Sigmoid colon (tissue), 7 donors: Measurements from ENCODE around the gene ARHGAP35. TPM values are rescaled to one million over a fixed set of nuclear protein-coding genes. Genes with fewer than 3 reads are reported as not detected.

ENCODE experiments used
- DNase-seq: peaks from one replicate; pipeline ENCODE4 v3.0.0-alpha.2; 2019
- H3K27ac ChIP-seq, 4 donors: fragments of 200-600 bp; sonication (generic); one replicate each; pipeline ENCODE4 v1.5.1; 2016 to 2019; ENCODE audit warnings: mild to moderate bottlenecking in 1 of 4
- H3K27me3 ChIP-seq, 3 donors: fragments of 200-600 bp; sonication (generic); one replicate each; pipeline ENCODE4 v1.5.1; 2019; ENCODE audit warnings: mild to moderate bottlenecking in 1 of 3
- H3K36me3 ChIP-seq, 4 donors: fragments of 200-600 bp; sonication (generic); one replicate each; pipeline ENCODE4 v1.5.1; 2016 to 2019
- H3K4me1 ChIP-seq, 4 donors: fragments of 200-600 bp; sonication (generic); one replicate each; pipeline ENCODE4 v1.5.1; 2017 to 2019
- H3K4me3 ChIP-seq, 4 donors: fragments of 200-600 bp; sonication (generic); one replicate each; pipeline ENCODE4 v1.5.1; 2017 to 2019; ENCODE audit warnings: mild to moderate bottlenecking in 2 of 4, moderate library complexity in 1 of 4
- H3K9me3 ChIP-seq, 4 donors: fragments of 200-600 bp in 3 of 4; sonication (generic) in 3 of 4; one replicate each; pipeline versions ENCODE4 v1.5.1 to v1.6.1; 2013 to 2019
- CTCF ChIP-seq, 4 experiments: fragments of 450-650 bp in 3 of 4; fragments of 200-600 bp in 1 of 4; IDR thresholded peaks; one replicate each; pipeline ENCODE4 v1.5.1; 2016 to 2019; ENCODE audit warnings: antibody characterized with exemption in 4 of 4, mild to moderate bottlenecking in 3 of 4, moderate library complexity in 2 of 4
- EP300 ChIP-seq, 4 donors: sonication (generic); formaldehyde crosslinking; IDR thresholded peaks; one replicate each; pipeline ENCODE4 v1.6.1; 2017; ENCODE audit warnings: antibody characterized with exemption in 4 of 4
- POLR2A ChIP-seq, 2 donors: fragments of 450-650 bp; IDR thresholded peaks; one replicate each; pipeline ENCODE4 v1.6.1; 2016; ENCODE audit warnings: antibody characterized with exemption in 2 of 2, mild to moderate bottlenecking in 2 of 2, moderate library complexity in 2 of 2
- POLR2AphosphoS5 ChIP-seq, 4 donors: sonication (generic); formaldehyde crosslinking; IDR thresholded peaks; one replicate each; pipeline ENCODE4 v1.6.1; 2017; ENCODE audit warnings: antibody characterized with exemption in 4 of 4
- WGBS, 2 donors: extraction: QIAGEN DNeasy Blood & Tissue Kit; methylation state at CpG; one replicate each; pipeline ENCODE4 v1.1.7; 2013; 5-methylcytosine and 5-hydroxymethylcytosine counted together
- intact Hi-C: fragments of 100-400 bp; cut with DNase I; formaldehyde crosslinking; loops from one replicate; pipeline ENCODE4 v1.15.1; 2023
- polyA plus RNA-seq, 3 donors: library from polyadenylated mRNA; stranded (reverse); fragments of 200-250 nt; gene quantifications; one replicate each; pipeline ENCODE4 v1.2.3, GENCODE V29; 2013
- total RNA-seq, 4 donors: library from RNA; depleted of rRNA; stranded (reverse); fragments of >200 nt; gene quantifications; one replicate each; pipeline ENCODE4 v1.1.0, GENCODE V29; 2016
- donor health status: healthy with polysubstance abuse.
- donor health status: Bipolar disorder and iron deficiency.
- donor health status: healthy.

Gene ARHGAP35
- total and polyA plus RNA-seq, 7 donors: 11.4 to 55.7 (median 35.6) TPM

GRCh38 chr19:46838160-46838559 lies 22.6 kb upstream of the ARHGAP35 start:
- DNase-seq: no peak
- no peaks in the 10 kb centered on the region for H3K27me3 ChIP-seq
- no peaks in the 10 kb centered on the region for H3K9me3 ChIP-seq
- intact Hi-C loops: loop anchor here (2.0 to 10.0 kb wide), 2 partner anchors 53 to 135 kb away; partner anchors contain the start of gene SLC1A5
- 87 to 88% methylated on average over 20 of the region's 20 CpGs for WGBS, 2 donors
- H3K4me3 ChIP-seq: no peak overlapping the region
- H3K36me3 ChIP-seq: peaks cover 5 to 45% (median 20%) of the 10 kb centered on the region in 4 donors
- H3K27ac ChIP-seq: no peak overlapping the region
- TF ChIP-seq CTCF (IDR thresholded peaks at IDR 0.05) (no peak), POLR2A (IDR thresholded peaks at IDR 0.05) (no peak), EP300 (IDR thresholded peaks at IDR 0.05) (no peak), POLR2AphosphoS5 (IDR thresholded peaks at IDR 0.05) (no peak)
- peaks cover 0 to 39% (median 29%) of the 10 kb centered on the region in 4 donors for H3K4me1 ChIP-seq

GRCh38 chr19:46839752-46840497 lies 20.9 kb upstream of the ARHGAP35 start:
- no peak for DNase-seq
- no peaks in the 10 kb centered on the region for H3K27me3 ChIP-seq
- H3K36me3 ChIP-seq: peaks cover 5 to 63% (median 33%) of the 10 kb centered on the region in 4 donors
- H3K9me3 ChIP-seq: no peaks in the 10 kb centered on the region
- peak overlapping the region; percentile 36 to 79 (median 68) for H3K27ac ChIP-seq
- WGBS, 2 donors: 24 to 72% methylated on average over 12 of the region's 12 CpGs
- intact Hi-C loops: loop anchor here (1.0 to 10.0 kb wide), 3 partner anchors 55 to 137 kb away; partner anchors contain the start of gene SLC1A5
- peaks cover 0 to 34% (median 29%) of the 10 kb centered on the region in 4 donors for H3K4me1 ChIP-seq
- TF ChIP-seq POLR2A (IDR thresholded peaks at IDR 0.05) (no peak), CTCF (IDR thresholded peaks at IDR 0.05) (no peak), POLR2AphosphoS5 (IDR thresholded peaks at IDR 0.05) (no peak), EP300 (IDR thresholded peaks at IDR 0.05) (no peak)
- H3K4me3 ChIP-seq: no peak overlapping the region

GRCh38 chr19:46840498-46840942 lies 20.3 kb upstream of the ARHGAP35 start:
- H3K27ac ChIP-seq: peak overlapping the region; percentile 60 to 79 (median 69)
- no peaks in the 10 kb centered on the region for H3K27me3 ChIP-seq
- TF ChIP-seq CTCF (IDR thresholded peaks at IDR 0.05) (peak; percentile 72 to 86 (median 78)), POLR2AphosphoS5 (IDR thresholded peaks at IDR 0.05) (no peak), POLR2A (IDR thresholded peaks at IDR 0.05) (no peak)
- peak; percentile 77 for DNase-seq
- H3K9me3 ChIP-seq: no peaks in the 10 kb centered on the region
- intact Hi-C loops: loop anchor here (1.0 kb wide), 1 partner anchor 83 kb away; no protein-coding TSS in a partner anchor
- no peak overlapping the region for H3K4me3 ChIP-seq
- WGBS, 2 donors: 14 to 21% methylated on average over 13 of the region's 13 CpGs
- peaks cover 5 to 69% (median 34%) of the 10 kb centered on the region in 4 donors for H3K36me3 ChIP-seq
- H3K4me1 ChIP-seq: peaks cover 0 to 34% (median 29%) of the 10 kb centered on the region in 4 donors

- peaks cover 5 to 71% (median 34%) of the 10 kb centered on the region in 4 donors for H3K36me3 ChIP-seq
- H3K27ac ChIP-seq: peak overlapping the region; percentile 60 to 79 (median 69)
- no peak for DNase-seq
- H3K4me1 ChIP-seq: peaks cover 0 to 39% (median 30%) of the 10 kb centered on the region in 4 donors
- no peak overlapping the region for H3K4me3 ChIP-seq
- no peaks in the 10 kb centered on the region for H3K9me3 ChIP-seq
- intact Hi-C loops: no loop called here
- 69 to 83% methylated on average over 12 of the region's 12 CpGs for WGBS, 2 donors
- H3K27me3 ChIP-seq: no peaks in the 10 kb centered on the region
- TF ChIP-seq CTCF (IDR thresholded peaks at IDR 0.05) (no peak), EP300 (IDR thresholded peaks at IDR 0.05) (no peak), POLR2A (IDR thresholded peaks at IDR 0.05) (no peak), POLR2AphosphoS5 (IDR thresholded peaks at IDR 0.05) (peak in 2 of 4 donors; percentile 13 to 33)
These were observed 19.2 kb upstream of the ARHGAP35 start for GRCh38 chr19:46841458-46842083.
